Measurements from ENCODE around the gene WAC.

Gene WAC

DNA sequence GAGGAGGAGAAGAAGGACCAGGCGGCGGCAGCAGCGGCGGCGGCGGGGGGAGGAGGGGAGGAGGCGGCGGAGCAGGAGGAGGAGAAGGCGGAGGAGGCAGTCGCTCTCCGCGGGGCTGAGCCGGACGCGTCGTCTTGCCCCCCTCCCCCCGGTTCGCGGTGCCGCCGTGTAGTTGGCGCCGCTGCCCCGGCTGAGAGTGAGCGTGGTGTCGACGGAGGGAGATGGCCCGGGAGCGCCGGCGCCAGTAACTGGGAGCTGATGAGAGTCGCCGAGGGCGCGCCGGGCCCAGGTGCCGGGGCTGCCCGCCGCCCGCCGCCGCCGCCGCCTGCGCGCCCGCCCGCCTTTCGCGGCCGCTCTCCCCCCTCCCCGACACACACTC is 257 bp downstream of the WAC start:
- DNase-seq = no peak

DNA sequence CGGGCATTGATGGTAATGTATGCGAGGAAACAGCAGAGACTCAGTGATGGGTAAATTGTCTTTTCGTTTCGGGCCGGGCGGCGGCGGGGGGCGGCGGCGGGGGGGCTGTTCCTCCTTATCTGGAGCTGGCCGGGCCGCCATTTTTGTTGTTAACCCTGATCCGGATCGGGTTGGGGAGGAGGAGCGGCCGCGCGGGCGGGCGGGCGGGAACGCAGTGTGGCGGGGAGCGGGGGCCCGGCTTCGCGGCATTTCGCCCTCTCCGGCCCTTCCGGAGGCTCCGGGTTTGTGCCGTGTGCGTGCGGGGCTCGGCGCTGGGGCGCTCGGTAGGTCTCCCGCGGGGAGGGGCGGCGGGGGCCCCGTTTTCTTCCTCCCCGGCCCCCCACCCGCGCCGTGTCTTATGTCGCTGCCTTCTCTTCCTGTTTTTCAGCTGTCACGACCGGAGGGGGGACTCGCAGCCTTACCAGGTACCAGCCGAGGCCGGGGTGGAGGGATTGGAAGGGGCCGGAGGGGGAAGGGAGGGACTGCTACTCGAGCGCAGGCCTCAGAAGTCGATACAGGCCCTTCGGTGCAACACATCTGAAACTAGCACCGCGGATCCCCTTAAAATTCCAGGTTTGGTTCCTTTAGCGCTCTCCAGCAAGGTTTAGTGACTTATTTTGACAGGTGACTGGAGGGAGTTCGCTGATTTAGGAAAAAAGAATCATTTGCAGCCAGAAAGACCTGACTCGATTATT is 820 bp downstream of the WAC start:
- peak; percentile 81 for DNase-seq

DNA sequence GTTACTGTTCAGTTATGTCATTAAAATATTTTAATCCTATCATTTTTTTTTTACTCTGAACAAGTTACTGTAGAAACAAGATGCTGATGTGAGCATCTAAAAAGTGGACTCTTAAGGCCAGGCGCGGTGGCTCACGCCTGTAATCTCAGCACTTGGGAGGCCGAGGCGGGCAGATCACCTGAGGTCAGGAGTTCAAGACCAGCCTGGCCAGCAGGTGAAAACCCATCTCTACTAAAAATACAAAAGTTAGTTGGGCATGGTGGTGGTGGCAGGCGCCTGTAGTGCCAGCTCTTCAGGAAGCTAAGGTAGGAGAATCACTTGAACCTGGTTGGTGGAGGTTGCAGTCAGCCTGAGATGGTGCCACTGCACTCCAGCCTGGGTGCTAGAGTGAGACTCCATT is 2.9 kb downstream of the WAC start:
- no peak for DNase-seq

DNA sequence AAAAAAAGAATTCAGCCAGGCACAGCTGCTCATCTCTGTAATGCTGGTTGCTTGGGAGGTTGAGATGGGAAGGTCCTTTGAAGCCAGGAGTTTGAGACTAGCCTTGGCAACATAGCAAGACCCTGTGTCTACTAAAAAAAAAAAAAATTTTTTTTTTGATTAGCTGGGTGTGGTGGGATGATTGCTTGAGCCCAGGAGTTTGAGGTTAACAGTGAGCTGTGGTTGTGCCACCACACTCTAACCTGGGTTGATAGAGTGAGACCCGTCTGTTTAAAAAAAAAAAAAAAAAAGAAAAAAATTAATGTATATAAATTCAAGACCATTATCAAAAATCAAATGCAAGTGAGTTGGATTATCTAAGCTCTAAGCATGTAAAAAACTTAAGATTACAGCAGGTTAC is 5.7 kb downstream of the WAC start:
- no peak for DNase-seq

DNA sequence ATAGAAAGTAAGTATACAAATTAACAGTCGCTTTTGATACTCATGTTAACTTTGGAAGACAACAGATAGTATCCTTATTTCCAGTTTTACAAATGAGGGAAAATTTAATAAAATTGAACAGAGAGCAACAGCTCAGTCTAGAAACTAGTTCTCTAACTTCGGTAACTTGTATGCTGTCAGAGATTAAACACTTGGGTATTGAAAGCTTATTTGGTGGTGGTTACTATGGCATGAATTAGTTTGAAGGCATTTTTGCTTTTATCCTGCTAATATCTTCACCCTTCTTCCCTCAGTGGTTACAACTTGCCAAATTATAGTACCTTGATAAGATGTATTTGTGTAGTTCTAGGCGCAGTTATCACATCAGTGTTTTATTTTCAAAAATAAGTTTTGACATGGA is 7.2 kb downstream of the WAC start:
- DNase-seq = no peak

DNA sequence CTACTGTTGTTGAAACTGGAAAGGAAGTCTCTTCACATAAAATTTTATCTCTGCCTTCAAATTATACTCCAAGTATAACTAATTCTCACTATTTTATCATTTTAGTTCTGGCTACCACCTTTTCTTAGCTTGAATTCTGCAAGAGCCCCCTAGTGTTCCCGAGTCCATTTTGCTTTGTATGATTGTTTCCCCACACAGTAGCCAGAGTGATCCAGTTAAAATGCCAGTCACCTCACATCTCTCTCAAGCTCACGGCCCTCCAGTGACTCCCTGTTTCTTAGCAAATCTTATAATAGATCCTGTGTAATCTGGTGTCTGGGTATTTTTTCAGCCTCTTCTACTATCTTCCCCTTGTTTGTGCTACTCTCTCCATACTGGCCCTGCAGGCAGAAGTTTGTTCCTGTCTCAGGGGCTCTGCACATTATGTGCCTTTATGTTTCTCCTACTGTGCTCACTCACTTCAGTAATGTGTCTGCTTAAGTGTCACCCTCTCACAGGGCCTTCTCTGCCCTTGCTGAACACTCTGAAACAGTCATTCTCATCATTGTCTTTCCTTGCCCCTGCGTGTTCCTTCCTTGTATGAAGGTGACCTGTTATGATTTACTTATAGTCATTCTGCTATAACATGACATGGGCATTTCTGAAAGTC is 8.9 kb downstream of the WAC start:
- DNase-seq = no peak

DNA sequence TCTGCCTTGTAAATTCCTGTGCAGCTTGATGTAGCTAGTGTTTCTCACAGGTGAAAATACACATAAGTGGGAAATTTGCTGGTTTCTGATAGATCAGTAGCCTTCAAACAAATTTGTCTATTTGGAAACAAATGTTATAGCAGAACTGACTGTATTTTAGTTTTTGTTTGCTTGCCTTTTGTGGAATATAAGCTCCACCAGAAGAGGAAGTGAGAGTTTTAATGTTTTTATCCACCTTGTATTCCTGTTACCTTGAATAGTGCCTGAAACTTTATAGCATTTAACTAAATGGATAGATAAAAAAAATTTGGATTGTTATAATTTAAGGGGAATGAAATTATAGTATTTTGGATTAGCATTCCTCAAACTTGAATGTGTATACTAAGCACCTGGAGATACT is 9.8 kb downstream of the WAC start:
- DNase-seq = no peak

DNA sequence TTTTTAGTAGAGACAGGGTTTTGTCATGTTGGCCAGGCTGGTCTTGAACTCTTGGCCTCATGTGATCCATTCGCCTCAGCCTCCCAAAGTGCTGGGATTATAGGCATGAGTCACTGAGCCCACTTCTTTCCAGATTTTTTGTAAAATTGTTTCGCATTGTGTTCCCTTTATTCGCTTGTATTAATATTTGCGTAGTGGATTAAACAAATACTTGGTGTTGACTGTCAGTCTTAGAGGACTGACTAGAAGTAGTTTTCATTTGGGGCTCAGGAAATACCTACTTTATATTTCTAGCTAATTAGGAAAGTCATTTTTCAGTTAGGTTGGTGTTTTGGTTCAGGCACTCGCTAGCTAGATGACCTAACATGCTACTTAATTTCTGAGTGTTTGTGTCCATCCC is 11.1 kb downstream of the WAC start:
- no peak for DNase-seq

DNA sequence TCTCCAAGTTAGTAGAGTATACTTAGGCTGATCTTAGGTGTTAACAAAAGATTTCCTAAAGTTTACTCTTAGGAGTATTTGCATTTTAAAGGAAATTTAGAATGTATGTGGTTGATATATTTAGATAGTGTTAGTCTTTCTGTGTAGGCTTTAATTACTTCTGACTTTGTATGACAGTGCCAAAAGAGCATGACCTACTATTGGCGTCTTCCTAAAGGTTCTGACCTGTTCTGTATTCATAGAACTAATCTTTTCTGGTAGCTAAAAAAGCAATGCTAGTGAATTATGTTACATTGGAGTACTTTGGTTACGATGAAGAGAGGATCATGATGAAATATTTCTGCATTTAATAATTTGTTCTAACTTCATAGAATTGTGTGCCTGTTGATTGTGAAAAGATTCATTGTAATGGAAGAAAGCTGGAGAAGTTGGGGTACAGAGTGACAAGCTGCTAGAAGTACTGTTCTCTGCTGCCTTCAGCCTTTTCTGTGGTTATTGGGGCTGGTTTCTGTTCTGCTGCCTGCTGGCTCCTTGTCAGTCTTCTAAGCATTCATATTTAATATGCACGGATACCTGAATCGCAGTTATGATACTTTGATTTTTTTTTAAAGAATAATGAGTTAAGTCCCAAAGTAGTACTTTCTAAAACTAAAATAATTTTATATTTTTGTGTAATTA is 13.2 kb downstream of the WAC start:
- no peak for DNase-seq

DNA sequence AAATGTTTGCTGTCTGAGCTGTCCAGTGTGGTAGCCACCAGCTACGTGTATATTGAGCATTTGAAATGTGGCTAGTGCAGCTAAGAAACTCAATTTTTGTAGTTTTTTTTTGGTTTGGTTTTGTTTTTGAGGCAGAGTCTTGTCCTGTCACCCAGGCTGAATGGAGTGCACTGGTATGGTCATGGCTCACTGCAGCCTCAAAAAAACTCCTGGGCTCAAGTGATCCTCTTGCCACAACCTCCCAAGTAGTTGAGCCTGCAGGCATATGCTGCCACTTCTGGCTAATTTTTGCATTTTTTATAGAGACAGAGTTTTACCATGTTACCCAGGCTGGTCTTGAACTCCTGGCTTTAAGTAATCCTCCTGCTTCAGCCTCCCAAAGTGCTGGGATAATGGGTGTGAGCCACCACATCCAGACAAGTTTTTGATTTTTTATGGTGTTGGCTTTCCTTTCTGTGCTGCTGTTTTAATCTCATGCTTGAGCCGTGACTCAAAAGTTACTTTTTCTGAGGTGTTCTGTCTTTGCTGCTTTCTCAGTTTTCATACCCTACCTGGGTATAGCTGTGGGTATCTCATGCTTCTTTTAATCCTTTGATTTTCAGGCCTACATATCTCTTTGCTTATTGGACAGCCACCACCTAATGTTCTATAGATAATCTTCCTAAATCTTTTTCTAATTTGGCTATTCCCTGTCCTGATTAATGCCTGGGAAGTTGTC is 16.0 kb downstream of the WAC start:
- peak; percentile 17 for DNase-seq

DNA sequence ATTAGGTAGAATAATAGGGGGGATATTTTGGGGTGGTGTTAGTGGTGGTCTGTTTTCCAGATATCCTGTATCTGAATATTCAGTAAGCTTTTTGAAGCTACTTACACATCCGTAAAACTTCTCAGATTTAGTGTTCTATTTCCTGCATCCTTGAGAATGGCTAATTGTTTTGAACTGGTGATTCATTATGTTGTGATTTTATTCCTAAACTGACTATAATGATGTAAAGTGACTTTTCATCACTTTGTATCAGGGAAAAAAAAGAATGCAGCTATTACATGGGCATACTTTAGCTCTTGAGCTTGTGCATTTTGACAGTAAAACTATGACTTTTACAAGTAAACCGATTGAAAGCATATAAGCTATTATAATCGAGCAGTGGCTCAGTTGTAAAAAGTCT is 18.2 kb downstream of the WAC start:
- no peak for DNase-seq

DNA sequence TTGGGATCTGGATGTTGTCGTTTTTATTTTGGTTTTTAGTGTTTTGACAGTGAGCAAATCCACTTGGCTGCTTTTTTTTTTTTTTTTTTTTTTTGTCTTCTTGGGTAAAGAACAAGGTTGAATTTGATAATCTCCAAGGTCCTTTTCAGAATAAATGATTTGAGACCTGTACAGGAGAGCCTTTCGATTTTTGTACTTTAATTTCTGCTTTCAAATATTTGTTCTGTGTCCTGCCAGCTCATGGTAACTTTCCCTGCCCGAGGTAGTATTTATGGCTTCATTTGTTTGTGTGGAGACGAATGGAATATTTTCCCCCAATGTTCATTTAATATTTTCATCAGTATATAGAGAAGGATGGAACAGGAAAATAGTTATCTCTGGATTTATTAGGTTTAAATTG is 19.9 kb downstream of the WAC start:
- DNase-seq = no peak

DNA sequence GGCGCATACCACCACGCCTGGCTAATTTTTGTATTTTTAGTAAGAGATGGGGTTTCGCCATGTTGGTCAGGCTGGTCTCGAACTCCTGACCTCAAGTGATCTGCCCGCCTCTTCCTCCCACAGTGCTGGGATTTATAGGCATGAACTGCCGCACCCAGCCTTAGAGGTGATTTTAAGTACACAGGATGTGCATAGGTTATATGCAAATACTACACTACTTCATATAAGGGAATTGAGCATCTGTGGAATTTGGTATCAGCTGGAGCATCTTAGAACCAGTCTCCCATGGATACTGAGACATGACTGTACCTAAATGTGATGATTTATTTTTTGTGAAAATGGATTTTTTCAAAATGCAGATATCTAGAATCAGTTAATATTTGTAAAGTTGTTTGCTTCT is 21.1 kb downstream of the WAC start:
- no peak for DNase-seq

DNA sequence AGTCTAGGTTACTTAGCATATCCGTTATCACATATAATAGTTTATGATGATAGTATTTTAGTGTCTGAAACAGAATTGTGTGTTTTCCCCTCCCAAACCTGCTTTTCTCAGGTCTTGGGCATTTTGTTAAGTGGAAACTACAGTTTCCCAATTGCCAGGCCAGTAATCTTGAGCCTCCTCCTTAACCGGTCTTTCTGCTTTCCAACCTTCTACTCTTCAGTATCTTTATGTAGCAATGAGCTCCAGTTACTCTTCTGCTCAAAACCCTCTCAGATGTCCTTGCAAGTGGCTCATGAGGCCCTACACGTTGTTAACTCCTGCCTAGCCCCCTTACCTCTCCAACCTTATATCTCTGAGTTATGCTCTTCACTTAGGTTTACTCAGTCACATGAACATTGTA is 22.0 kb downstream of the WAC start:
- no peak for DNase-seq

DNA sequence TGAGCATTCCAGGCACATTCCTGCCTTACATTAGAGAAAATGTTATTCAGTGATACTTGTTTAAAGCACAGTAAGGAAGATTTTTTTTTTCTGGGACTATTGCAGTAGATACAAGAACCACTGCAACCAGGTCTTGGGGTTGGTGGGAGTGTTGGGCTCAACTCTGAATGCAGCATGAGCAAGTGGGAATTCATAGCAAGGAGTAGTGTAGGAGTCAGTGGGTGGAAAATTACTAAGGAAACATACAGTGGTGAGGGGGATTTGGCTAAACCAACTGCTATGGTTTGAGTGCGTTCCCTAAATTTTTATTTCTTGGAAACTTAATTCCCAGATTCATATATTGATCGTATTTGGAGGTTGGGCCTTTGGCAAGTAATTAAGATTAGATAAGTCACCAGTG is 22.4 kb downstream of the WAC start:
- DNase-seq = no peak

DNA sequence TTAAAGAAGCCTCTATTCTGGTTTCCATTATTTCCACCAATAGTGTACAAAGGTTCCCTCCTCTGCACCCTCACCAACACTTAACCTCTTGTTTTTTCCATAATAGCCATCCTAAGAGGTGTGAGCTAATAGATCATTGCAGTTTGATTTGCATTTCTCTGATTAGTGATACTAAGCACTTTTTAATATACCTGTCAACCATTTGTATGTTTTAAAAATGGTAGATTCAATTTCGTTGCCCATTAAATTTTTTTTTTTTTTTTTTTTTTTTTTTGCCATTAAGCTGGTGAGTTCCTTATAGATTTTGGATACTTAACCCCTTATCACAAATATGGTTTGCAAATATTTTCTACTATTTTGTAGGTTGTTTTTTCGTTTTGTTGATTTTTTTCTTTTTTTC is 23.2 kb downstream of the WAC start:
- no peak for DNase-seq

DNA sequence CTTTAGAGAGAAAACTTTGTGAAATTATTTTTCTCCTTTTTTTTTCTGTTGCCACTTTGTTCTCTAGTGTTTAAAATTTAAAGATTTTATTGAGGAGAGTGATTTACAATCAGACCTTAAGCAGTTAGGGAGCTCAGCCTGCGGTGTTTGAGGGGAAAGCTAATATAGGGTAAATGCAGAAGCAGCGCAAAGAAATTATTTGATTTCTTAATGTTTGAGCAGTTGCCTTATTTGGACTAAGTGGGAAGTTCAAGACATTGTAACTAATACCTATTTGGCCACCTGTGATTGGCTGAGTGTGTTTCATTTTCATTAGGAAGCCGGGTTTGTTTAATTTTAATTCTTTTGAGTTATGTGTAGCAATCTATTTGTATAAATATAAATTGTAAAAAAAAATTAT is 25.3 kb downstream of the WAC start:
- DNase-seq = no peak

DNA sequence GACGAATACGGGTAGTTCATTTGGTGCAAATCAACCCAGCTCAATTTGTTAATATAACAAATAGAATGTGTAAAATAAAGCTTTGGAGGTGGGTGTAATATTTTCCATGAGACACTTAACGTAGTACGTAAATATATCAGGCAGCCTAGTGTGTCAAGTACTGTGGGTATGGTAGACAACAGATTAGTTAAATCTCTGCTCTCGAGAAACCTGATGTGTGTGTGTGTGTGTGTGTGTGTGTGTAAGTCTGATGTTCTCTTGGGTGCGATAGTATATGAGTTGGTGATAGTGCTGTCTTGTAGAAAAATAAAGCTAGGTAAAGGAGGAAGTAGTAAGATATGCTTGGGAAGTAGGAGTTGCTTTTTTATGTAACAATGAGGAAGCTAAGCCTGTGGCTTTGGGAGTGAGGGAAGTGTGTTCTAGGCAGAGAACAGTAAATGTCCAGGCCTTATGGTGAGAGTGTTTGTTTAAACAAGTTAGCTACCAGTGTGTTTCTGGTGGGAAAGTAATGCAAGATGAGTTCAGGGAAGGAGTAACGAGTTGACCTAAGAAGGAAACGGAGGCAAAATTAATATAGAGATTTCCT is 26.1 kb downstream of the WAC start:
- DNase-seq = no peak

DNA sequence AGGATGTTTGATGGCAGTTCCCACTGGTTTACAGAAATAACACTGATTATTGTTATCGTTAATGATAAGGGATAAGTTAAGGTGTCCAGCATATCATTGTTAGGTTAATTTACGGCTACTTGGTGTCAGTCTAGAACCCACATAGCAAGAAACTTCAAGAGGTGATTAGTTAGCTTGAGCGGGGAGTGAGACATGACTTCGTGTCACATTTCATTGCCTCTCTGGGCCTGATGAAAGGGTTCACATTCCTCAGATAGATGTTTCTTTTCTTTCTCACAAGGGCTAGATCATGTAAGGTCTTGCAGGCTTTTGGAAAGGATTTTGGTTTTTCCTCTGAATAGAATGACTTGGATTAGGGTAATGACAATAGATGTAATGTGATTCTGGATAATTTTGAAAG is 26.7 kb downstream of the WAC start:
- DNase-seq = no peak

DNA sequence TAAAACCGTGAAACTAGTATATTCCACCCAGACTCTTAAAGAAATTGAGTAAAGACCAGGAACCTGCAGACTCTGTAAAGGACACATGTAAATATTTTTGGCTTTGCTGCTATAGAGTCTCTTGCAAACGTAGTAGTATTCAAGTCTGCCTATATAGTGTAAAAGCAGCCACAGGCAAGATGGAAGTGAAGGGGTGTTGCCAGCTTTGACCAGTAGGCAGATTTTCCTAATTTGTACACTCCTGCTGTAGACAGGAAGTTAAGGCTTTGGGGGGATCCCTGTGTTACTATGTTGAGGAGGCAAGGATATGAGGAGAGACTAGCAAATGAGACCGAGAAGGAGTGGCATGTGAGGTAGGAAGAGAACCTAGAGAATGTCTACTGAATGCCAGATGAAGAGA is 27.7 kb downstream of the WAC start:
- no peak for DNase-seq

DNA sequence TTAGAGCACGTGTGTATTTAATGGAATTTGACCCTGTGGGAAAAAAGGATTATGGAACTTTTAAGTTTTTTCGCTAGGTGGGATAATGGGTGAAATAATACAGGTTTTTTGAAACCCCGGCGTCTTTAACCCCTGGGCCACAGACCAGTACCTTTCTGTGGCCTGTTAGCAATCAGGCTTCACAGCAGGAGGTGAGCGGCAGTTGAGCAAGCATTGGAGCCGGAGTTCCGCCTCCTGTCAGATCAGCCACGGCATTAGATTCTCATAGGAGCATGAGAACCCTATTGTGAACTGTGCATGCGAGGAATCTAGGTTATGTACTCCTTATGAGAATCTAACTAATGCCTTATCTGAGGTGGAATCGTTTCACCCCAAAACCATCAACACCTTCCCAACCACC is 28.6 kb downstream of the WAC start:
- no peak for DNase-seq

DNA sequence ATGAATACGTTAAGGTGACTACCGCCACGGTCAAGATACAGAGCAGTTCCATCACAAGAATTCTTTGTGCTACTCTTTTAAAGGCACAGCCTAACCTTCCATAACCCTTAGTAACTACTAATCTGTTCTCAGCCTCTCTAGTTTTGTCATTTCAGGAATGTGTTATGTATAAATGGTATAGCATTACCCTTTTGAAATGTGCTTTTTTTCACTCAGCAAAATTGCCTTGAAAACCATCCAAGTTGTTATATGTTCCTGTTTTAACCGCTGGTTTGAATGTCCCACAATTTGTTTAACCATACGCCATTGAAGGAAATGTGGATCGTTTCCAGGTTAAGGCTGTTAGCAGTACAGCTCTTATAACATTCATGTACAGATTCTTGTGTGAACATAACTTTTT is 32.0 kb downstream of the WAC start:
- no peak for DNase-seq

DNA sequence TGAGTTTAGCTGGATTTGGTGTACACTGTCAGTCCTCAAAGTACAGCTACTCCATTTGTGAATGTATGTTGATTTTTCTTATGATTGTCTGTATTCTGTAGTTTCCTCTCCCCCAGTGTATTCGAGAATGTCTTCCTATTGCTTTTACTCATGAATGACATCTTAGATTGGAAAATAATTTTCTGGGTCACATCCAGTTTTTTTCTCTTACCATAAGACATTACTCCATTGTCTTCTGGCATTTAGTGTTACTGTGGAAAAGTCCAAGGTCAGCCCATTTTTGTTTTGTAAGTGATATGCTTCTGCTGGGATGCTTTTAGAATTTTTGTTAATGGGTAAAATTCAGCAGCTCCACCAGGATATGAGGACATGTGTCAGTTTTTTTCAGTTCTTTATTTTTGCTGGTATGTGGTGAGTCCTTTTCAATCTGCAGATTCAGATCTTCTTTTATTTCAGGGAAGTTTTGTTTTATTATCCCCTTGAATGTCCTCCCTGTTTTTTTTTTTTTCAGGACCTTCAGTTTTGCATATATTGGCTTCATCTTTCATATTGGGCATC is 33.6 kb downstream of the WAC start:
- no peak for DNase-seq
